ENCODE measurements around the gene DCDC2B. TPM values are rescaled to one million over a fixed set of nuclear protein-coding genes. Genes with fewer than 3 reads are reported as not detected.

Gene DCDC2B
- total and polyA plus RNA-seq, 9 of the 15 experiments (the other 6 are each of a cell fraction or from before 2014, with no cell fraction given) = not detected

DNA sequence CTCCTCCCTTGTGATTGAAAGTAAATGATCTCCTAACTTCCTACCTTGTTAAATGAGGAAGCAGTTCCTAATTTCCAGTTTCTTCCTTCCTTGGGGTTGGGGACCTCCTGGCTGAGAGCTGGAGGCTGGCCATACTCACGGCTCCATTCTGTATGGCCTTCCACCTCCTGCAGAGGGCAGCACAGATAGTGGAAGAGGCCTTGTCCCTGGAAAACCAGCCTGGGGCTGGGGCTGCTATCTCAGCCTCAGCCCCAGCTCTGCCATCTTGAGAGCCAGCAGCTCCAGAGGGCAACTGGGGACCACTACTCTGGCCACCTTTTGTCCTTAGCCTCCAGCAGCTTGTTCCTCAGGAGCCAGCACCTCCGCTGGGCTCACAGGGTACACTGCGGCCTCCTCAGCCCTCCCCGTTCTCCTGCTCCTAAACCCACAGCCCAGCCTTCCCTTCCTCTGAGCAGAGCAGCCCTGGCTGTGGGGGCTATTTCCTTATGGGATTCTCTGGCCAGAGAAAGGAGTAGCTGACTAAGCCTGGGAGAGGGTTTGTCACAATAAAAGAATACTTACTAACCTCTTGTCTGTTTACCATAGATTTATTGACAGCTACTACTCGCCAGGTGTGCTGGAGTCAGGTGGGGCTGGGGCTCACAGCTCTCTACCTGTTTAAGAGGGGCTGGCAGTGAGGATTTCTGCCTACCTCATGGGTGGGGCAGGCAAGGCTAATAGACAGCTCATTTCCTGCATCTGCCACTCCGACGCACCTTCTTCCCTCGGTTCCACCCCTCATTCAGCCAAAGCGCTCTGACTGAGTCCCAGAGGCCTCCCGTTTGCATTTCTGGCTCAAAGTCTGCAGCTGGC, 7.0 kb downstream of the DCDC2B start (continued):
- TF ChIP-seq NR2C2 (CRISPR knock-in tag; IDR thresholded peaks at IDR 0.05) (no peak), NR2C2 (tag; IDR thresholded peaks at IDR 0.05) (no peak), ZKSCAN1 (IDR thresholded peaks at IDR 0.05; ENCODE audit: low read depth, low read length) (0 out of 2 replicates have a peak, but pooled peaks have one; percentile 30), IFI16 (CRISPR knock-in tag; IDR thresholded peaks at IDR 0.05) (no peak), MYNN (IDR thresholded peaks at IDR 0.05) (no peak), MYNN (CRISPR knock-in tag; IDR thresholded peaks at IDR 0.05) (no peak), MTA2 (IDR thresholded peaks at IDR 0.05; ENCODE audit: low read depth) (no peak), PHF8 (IDR thresholded peaks at IDR 0.05; ENCODE audit: borderline replicate concordance, low read length) (no peak), MEIS2 (IDR thresholded peaks at IDR 0.05; ENCODE audit: partially characterized antibody) (no peak), SRSF9 (IDR thresholded peaks at IDR 0.05; ENCODE audit: borderline replicate concordance, low read depth, low read length) (no peak), ZBTB1 (CRISPR knock-in tag; IDR thresholded peaks at IDR 0.05; ENCODE audit: borderline replicate concordance, low read depth) (no peak), ZNF197 (CRISPR knock-in tag; IDR thresholded peaks at IDR 0.05; ENCODE audit: low read depth) (no peak), RFX1 (IDR thresholded peaks at IDR 0.05) (no peak)
- TF ChIP-seq, protein P1, sequence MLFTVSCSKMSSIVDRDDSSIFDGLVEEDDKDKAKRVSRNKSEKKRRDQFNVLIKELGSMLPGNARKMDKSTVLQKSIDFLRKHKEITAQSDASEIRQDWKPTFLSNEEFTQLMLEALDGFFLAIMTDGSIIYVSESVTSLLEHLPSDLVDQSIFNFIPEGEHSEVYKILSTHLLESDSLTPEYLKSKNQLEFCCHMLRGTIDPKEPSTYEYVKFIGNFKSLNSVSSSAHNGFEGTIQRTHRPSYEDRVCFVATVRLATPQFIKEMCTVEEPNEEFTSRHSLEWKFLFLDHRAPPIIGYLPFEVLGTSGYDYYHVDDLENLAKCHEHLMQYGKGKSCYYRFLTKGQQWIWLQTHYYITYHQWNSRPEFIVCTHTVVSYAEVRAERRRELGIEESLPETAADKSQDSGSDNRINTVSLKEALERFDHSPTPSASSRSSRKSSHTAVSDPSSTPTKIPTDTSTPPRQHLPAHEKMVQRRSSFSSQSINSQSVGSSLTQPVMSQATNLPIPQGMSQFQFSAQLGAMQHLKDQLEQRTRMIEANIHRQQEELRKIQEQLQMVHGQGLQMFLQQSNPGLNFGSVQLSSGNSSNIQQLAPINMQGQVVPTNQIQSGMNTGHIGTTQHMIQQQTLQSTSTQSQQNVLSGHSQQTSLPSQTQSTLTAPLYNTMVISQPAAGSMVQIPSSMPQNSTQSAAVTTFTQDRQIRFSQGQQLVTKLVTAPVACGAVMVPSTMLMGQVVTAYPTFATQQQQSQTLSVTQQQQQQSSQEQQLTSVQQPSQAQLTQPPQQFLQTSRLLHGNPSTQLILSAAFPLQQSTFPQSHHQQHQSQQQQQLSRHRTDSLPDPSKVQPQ (CRISPR knock-in tag; IDR thresholded peaks at IDR 0.05; ENCODE audit: borderline replicate concordance) = no peak
- TF ChIP-seq, protein P2, sequence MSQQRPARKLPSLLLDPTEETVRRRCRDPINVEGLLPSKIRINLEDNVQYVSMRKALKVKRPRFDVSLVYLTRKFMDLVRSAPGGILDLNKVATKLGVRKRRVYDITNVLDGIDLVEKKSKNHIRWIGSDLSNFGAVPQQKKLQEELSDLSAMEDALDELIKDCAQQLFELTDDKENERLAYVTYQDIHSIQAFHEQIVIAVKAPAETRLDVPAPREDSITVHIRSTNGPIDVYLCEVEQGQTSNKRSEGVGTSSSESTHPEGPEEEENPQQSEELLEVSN (IDR thresholded peaks at IDR 0.05; ENCODE audit: borderline replicate concordance in 1 of 2, extremely low read depth in 1 of 2, insufficient read depth in 1 of 2, insufficient read length in 1 of 2, low read depth in 1 of 2, low read length in 1 of 2, poor library complexity in 1 of 2, severe bottlenecking in 1 of 2) = no peak
- TF ChIP-seq, protein P3, sequence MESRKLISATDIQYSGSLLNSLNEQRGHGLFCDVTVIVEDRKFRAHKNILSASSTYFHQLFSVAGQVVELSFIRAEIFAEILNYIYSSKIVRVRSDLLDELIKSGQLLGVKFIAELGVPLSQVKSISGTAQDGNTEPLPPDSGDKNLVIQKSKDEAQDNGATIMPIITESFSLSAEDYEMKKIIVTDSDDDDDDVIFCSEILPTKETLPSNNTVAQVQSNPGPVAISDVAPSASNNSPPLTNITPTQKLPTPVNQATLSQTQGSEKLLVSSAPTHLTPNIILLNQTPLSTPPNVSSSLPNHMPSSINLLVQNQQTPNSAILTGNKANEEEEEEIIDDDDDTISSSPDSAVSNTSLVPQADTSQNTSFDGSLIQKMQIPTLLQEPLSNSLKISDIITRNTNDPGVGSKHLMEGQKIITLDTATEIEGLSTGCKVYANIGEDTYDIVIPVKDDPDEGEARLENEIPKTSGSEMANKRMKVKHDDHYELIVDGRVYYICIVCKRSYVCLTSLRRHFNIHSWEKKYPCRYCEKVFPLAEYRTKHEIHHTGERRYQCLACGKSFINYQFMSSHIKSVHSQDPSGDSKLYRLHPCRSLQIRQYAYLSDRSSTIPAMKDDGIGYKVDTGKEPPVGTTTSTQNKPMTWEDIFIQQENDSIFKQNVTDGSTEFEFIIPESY (CRISPR knock-in tag; IDR thresholded peaks at IDR 0.05) = no peak
- TF ChIP-seq, protein P4, sequence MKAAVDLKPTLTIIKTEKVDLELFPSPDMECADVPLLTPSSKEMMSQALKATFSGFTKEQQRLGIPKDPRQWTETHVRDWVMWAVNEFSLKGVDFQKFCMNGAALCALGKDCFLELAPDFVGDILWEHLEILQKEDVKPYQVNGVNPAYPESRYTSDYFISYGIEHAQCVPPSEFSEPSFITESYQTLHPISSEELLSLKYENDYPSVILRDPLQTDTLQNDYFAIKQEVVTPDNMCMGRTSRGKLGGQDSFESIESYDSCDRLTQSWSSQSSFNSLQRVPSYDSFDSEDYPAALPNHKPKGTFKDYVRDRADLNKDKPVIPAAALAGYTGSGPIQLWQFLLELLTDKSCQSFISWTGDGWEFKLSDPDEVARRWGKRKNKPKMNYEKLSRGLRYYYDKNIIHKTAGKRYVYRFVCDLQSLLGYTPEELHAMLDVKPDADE (conservative IDR thresholded peaks at IDR 0.05; ENCODE audit: control insufficient read depth, low read depth, low read length) = no peak
- TF ChIP-seq, protein P5, sequence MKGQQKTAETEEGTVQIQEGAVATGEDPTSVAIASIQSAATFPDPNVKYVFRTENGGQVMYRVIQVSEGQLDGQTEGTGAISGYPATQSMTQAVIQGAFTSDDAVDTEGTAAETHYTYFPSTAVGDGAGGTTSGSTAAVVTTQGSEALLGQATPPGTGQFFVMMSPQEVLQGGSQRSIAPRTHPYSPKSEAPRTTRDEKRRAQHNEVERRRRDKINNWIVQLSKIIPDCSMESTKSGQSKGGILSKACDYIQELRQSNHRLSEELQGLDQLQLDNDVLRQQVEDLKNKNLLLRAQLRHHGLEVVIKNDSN (CRISPR knock-in tag; IDR thresholded peaks at IDR 0.05) = peak; percentile 7; the same call in 1 of the 2 replicates

Measured in K562 (cell line).